H1 (cell line): ENCODE data around the gene OVCA2. TPM values are rescaled to one million over a fixed set of nuclear protein-coding genes. Genes with fewer than 3 reads are reported as not detected.

Experiments used
- CTCF ChIA-PET: fragments of 300-600 bp; sonication (Branson Sonifier 250); formaldehyde crosslinking; loops from one replicate; lab custom pipeline; 2021; ENCODE audit not compliant: partially characterized antibody; lab: Charles Lee
- POLR2A ChIA-PET: fragments of 300-600 bp; sonication (Branson Sonifier 250); formaldehyde crosslinking; loops from one replicate; lab custom pipeline; 2021; ENCODE audit warnings: inconsistent platforms; ENCODE audit not compliant: partially characterized antibody; lab: Charles Lee
- DNase-seq, 2 experiments: peaks; one replicate each; pipeline versions ENCODE4 v3.0.0 to v3.0.0-alpha.2; 2010 to 2022; ENCODE audit warnings: low spot score in 2 of 2, low read depth in 1 of 2, mixed read lengths in 1 of 2
- FAIRE-seq: peaks from 2 replicates; lab custom pipeline; 2011; peaks lifted over from hg19 to GRCh38; lab: Jason Lieb, UNC
- H2AFZ ChIP-seq: 2 replicates; pipeline ENCODE4 v1.8.1; 2012; ENCODE audit warnings: low read length, inconsistent platforms
- H2AK5ac ChIP-seq: 2 replicates; pipeline ENCODE4 v1.6.1; 2013; ENCODE audit warnings: low read depth, low read length
- H2BK120ac ChIP-seq: replicated peaks from 2 replicates; pipeline ENCODE3; 2013; ENCODE audit warnings: low read depth, low read length, inconsistent platforms
- H2BK12ac ChIP-seq: 2 replicates; pipeline ENCODE4 v1.6.1; 2013; ENCODE audit warnings: low read depth, low read length
- H2BK15ac ChIP-seq: 2 replicates; pipeline ENCODE4 v1.6.1; 2013; ENCODE audit warnings: low read length
- H2BK20ac ChIP-seq: 2 replicates; pipeline ENCODE4 v1.6.1; 2013; ENCODE audit warnings: low read length
- H2BK5ac ChIP-seq: 2 replicates; pipeline ENCODE4 v1.6.1; 2013; ENCODE audit warnings: low read depth, low read length
- H3K14ac ChIP-seq: 2 replicates; pipeline ENCODE4 v1.6.1; 2013; ENCODE audit warnings: inconsistent platforms; ENCODE audit not compliant: insufficient read length
- H3K18ac ChIP-seq: 2 replicates; pipeline ENCODE4 v1.6.1; 2013; ENCODE audit warnings: low read length; ENCODE audit errors: extremely low read depth
- H3K23ac ChIP-seq: 2 replicates; pipeline ENCODE4 v1.6.1; 2013; ENCODE audit warnings: inconsistent platforms; ENCODE audit not compliant: insufficient read length
- H3K23me2 ChIP-seq: 2 replicates; pipeline ENCODE4 v1.6.1; 2013; ENCODE audit warnings: low read depth, low read length
- H3K27ac ChIP-seq: 2 replicates; pipeline ENCODE4 v1.6.1; 2011; ENCODE audit warnings: low read depth, low read length, inconsistent platforms
- H3K27me3 ChIP-seq, 4 experiments: replicated peaks in 1 of 4; 1 replicate in 1 of 4; 2 replicates in 3 of 4; pipeline versions ENCODE4 v1.6.1 to v1.8.1; 2011 to 2013; ENCODE audit warnings: low read length in 3 of 4, mild to moderate bottlenecking in 3 of 4, inconsistent platforms in 2 of 4, mixed read lengths in 2 of 4, moderate library complexity in 1 of 4; ENCODE audit not compliant: control insufficient read depth in 3 of 4, insufficient read depth in 3 of 4; ENCODE audit errors: extremely low read depth in 1 of 4
- H3K36me3 ChIP-seq, 4 experiments: 2 replicates each; pipeline versions ENCODE4 v1.6.1 to v1.8.1; 2011 to 2013; ENCODE audit warnings: mild to moderate bottlenecking in 4 of 4, low read length in 3 of 4, moderate library complexity in 2 of 4, control low read depth in 1 of 4, inconsistent platforms in 1 of 4; ENCODE audit not compliant: insufficient read depth in 4 of 4, control insufficient read depth in 2 of 4
- H3K4ac ChIP-seq: replicated peaks from 2 replicates; pipeline ENCODE3; 2013; ENCODE audit warnings: low read length, low read depth, mixed read lengths, inconsistent platforms; ENCODE audit not compliant: insufficient read length
- H3K4me1 ChIP-seq, 4 experiments: replicated peaks in 1 of 4; 1 replicate in 1 of 4; 2 replicates in 3 of 4; pipeline versions ENCODE4 v1.6.1 to v1.8.1; 2011 to 2013; ENCODE audit warnings: low read length in 3 of 4, inconsistent platforms in 2 of 4, mixed read lengths in 1 of 4; ENCODE audit not compliant: insufficient read depth in 4 of 4, control insufficient read depth in 3 of 4
- H3K4me2 ChIP-seq, 2 experiments: 2 replicates each; pipeline versions ENCODE4 v1.6.1 to v1.8.1; 2011 to 2013; ENCODE audit warnings: low read depth in 2 of 2, low read length in 2 of 2, control low read depth in 1 of 2, inconsistent platforms in 1 of 2, mild to moderate bottlenecking in 1 of 2; ENCODE audit not compliant: insufficient read depth in 1 of 2
- H3K4me3 ChIP-seq, 4 experiments: fragments of 200-600, 300-600 bp in 1 of 4; sonication (generic), shearing (Covaris generic), sonication (Bioruptor Twin) in 1 of 4; 2 replicates each; pipeline versions ENCODE4 v1.5.1 to v1.8.1; 2011 to 2016; ENCODE audit warnings: low read length in 4 of 4, low read depth in 3 of 4, control low read depth in 2 of 4, inconsistent platforms in 2 of 4, mild to moderate bottlenecking in 2 of 4, mixed read lengths in 1 of 4, moderate library complexity in 1 of 4; ENCODE audit not compliant: insufficient read depth in 2 of 4; ENCODE audit errors: extremely low read depth in 1 of 4
- H3K56ac ChIP-seq: replicated peaks from 2 replicates; pipeline ENCODE3; 2013; ENCODE audit warnings: low read depth, mild to moderate bottlenecking, mixed read lengths, low read length, inconsistent platforms; ENCODE audit not compliant: insufficient read length
- H3K79me1 ChIP-seq: 2 replicates; pipeline ENCODE4 v1.6.1; 2013; ENCODE audit warnings: low read depth, low read length, control low read depth
- H3K79me2 ChIP-seq, 2 experiments: 2 replicates each; pipeline versions ENCODE4 v1.6.1 to v1.8.1; 2012 to 2013; ENCODE audit warnings: low read length in 2 of 2, mild to moderate bottlenecking in 2 of 2, inconsistent platforms in 1 of 2; ENCODE audit not compliant: insufficient read depth in 2 of 2, control insufficient read depth in 1 of 2
- H3K9ac ChIP-seq, 4 experiments: replicated peaks in 1 of 4; 1 replicate in 1 of 4; 2 replicates in 3 of 4; pipeline versions ENCODE4 v1.6.1 to v1.8.1; 2011 to 2013; ENCODE audit warnings: low read depth in 3 of 4, low read length in 3 of 4, control low read depth in 2 of 4, mild to moderate bottlenecking in 2 of 4, moderate library complexity in 2 of 4, inconsistent platforms in 1 of 4; ENCODE audit errors: extremely low read depth in 1 of 4
- H3K9me3 ChIP-seq, 2 experiments: 2 replicates each; pipeline versions ENCODE4 v1.6.1 to v1.8.1; 2012 to 2013; ENCODE audit warnings: mild to moderate bottlenecking in 2 of 2, moderate library complexity in 2 of 2, control low read depth in 1 of 2, inconsistent platforms in 1 of 2, low read depth in 1 of 2, low read length in 1 of 2, mixed read lengths in 1 of 2; ENCODE audit not compliant: insufficient read depth in 2 of 2
- H4K20me1 ChIP-seq, 2 experiments: replicated peaks in 1 of 2; 2 replicates each; pipeline versions ENCODE3 to v1.8.1; 2011 to 2013; ENCODE audit warnings: inconsistent platforms in 2 of 2, low read length in 2 of 2, mild to moderate bottlenecking in 1 of 2; ENCODE audit not compliant: insufficient read depth in 2 of 2, control insufficient read depth in 1 of 2
- H4K5ac ChIP-seq: 2 replicates; pipeline ENCODE4 v1.6.1; 2013; ENCODE audit warnings: low read length, low read depth, mixed read lengths, inconsistent platforms; ENCODE audit not compliant: insufficient read length
- H4K8ac ChIP-seq: 2 replicates; pipeline ENCODE4 v1.8.0; 2013; ENCODE audit warnings: mild to moderate bottlenecking, moderate library complexity, low read length, inconsistent platforms; ENCODE audit not compliant: insufficient read depth; ENCODE audit errors: extremely low read depth
- H4K91ac ChIP-seq: replicated peaks from 2 replicates; pipeline ENCODE3; 2013; ENCODE audit warnings: low read length, mixed read lengths, inconsistent platforms; ENCODE audit not compliant: insufficient read length
- CBX8 ChIP-seq: fragments of 300-800, 300-1000 bp; sonication (generic); IDR thresholded peaks from 2 replicates; pipeline ENCODE4 v1.7.1; 2016; ENCODE audit warnings: low read depth, low read length, borderline replicate concordance
- CEBPB ChIP-seq: IDR thresholded peaks from 2 replicates; pipeline ENCODE4 v1.6.1; 2012; ENCODE audit warnings: low read depth, low read length
- EGR1 ChIP-seq: IDR thresholded peaks from 2 replicates; pipeline ENCODE4 v1.6.1; 2011; ENCODE audit warnings: low read depth, low read length, borderline replicate concordance
- EZH2 ChIP-seq: fragments of 200-600 bp; sonication (generic); IDR thresholded peaks from 2 replicates; pipeline ENCODE4 v1.7.1; 2012; ENCODE audit warnings: low read depth, mild to moderate bottlenecking, moderate library complexity, low read length, inconsistent platforms; ENCODE audit not compliant: severe bottlenecking
- HDAC2 ChIP-seq, 2 experiments: fragments of 300-600 bp in 1 of 2; sonication (generic) in 1 of 2; IDR thresholded peaks; 2 replicates each; pipeline ENCODE4 v1.6.1; 2011 to 2012; ENCODE audit warnings: low read depth in 2 of 2, low read length in 2 of 2, mild to moderate bottlenecking in 2 of 2, moderate library complexity in 2 of 2, borderline replicate concordance in 1 of 2, inconsistent platforms in 1 of 2
- JUN ChIP-seq: IDR thresholded peaks from 2 replicates; pipeline ENCODE4 v1.6.1; 2011; ENCODE audit warnings: low read depth, mild to moderate bottlenecking, improper control_type of control experiment, low read length
- NANOG ChIP-seq: IDR thresholded peaks from 2 replicates; pipeline ENCODE4 v1.6.1; 2011; ENCODE audit warnings: low read length, low read depth, mild to moderate bottlenecking, inconsistent platforms; ENCODE audit not compliant: insufficient read depth, poor library complexity, severe bottlenecking
- WGBS, 2 experiments: shearing (Covaris generic) in 1 of 2; methylation state at CpG; one replicate each; pipeline versions ENCODE4 v1.1.6 to v1.1.7; 2013 to 2015; ENCODE audit warnings: low lambda C conversion rate in 2 of 2, mixed read lengths in 2 of 2, inconsistent platforms in 1 of 2, low coverage in 1 of 2, missing lambda C conversion rate in 1 of 2; ENCODE audit not compliant: insufficient replicate concordance in 2 of 2, insufficient coverage in 1 of 2, insufficient read length in 1 of 2; ENCODE audit errors: extremely low coverage in 1 of 2, missing lambda C conversion rate in 1 of 2; 5-methylcytosine and 5-hydroxymethylcytosine counted together
- polyA plus RNA-seq, 7 experiments: library from polyadenylated mRNA; depleted of rRNA in 3 of 7; stranded (reverse) in 5 of 7; unstranded in 2 of 7; fragments of >200 nt in 5 of 7; fragments of 200-250 nt in 2 of 7; gene quantifications; 1 replicate in 5 of 7; 2 replicates in 1 of 7; 4 replicates in 1 of 7; pipeline versions ENCODE4 v1.2.1 to v1.2.3, GENCODE V29; 2011 to 2013; ENCODE audit warnings: missing spikeins in 2 of 7, mixed read lengths in 2 of 7
- total RNA-seq: library from RNA; stranded (reverse); fragmentation: NEBNext Ultra II Directional; extraction: Animal tissue kit (Norgen Biotek cat#: 25700); gene quantifications from 2 replicates; pipeline ENCODE4 v1.2.1, GENCODE V29; 2021
- TF ChIP-seq, protein P1 (sequence below): IDR thresholded peaks from 2 replicates; pipeline ENCODE4 v1.6.1; 2011; ENCODE audit warnings: low read length, improper control_type of control experiment

The OVCA2 gene
- total and polyA plus RNA-seq, 2 of the 8 experiments (the other 6 are each of a cell fraction or from before 2014, with no cell fraction given): 15.3 to 37.0 TPM

DNA sequence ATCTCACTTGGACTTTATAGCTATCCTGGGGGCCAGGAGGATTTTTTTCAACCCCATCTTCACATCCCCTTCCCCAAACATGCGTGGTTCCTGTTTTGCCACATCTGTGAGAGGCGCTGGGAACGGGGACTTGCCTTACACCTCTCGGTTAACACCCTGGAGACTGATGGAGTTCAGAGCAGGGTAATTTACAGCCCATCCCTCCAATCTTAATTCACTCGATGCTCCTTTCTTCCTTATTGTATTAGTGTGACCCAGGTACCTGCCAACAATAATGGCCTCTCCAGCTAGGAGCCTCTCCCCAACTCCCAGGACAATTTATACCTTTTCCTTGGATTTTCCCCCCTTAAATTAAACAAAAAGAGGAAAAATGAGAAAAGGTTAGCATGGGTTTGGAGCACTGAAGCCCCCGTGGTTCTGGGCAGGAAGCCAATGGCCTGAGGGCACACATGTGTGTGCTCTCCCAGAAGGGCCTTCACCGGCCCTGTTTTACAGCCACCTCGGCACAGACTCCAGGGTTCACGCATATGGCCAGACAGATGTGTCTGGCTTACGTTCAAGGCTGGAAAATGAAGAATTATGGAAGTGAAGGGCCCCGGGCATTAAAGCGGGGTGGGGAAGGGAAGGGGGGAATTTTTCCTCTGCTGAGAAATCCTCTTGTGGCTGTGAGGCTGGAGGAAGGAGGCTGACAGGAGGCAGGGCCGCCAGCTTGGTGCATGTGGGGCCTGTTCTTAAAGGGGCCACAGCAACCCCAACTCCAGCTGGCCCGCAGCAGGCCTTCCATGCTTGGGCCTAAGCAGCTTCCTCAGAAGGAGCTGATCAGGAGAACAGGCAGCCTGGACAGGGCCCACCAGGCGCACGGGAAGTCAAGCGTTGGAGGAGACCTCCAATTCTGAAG lies 34.5 kb downstream of the OVCA2 start:
- WGBS, 2 experiments: 93% methylated on average over 17 of the region's 17 CpGs; no CpG with 5 or more reads in 1 of the 2 experiments
- H3K14ac ChIP-seq: no peak overlapping the region
- no peak overlapping the region for H2BK120ac ChIP-seq
- H3K4me3 ChIP-seq: no peak overlapping the region
- H3K4me2 ChIP-seq: no peak overlapping the region
- no peaks in the 10 kb centered on the region for H3K27me3 ChIP-seq
- H3K23ac ChIP-seq: no peak overlapping the region
- H2AK5ac ChIP-seq: no peak overlapping the region
- H4K91ac ChIP-seq: no peak overlapping the region
- no peaks in the 10 kb centered on the region for H3K9me3 ChIP-seq
- H4K5ac ChIP-seq: no peak overlapping the region
- no peaks in the 10 kb centered on the region for H3K79me2 ChIP-seq
- H2AFZ ChIP-seq: no peak overlapping the region
- H3K79me1 ChIP-seq: no peaks in the 10 kb centered on the region
- no peaks in the 10 kb centered on the region for H3K23me2 ChIP-seq
- POLR2A ChIA-PET: interaction anchor here (0.6 to 1.2 kb wide), 2 partner anchors 10 to 1917 kb away, joined by 3 to 4 read pairs; no protein-coding TSS in a partner anchor
- no peak overlapping the region for H2BK5ac ChIP-seq
- no peak overlapping the region for H2BK15ac ChIP-seq
- H4K8ac ChIP-seq: no peak overlapping the region
- H3K36me3 ChIP-seq: peaks cover 0 to 7% (median 4%) of the 10 kb centered on the region in 4 experiments; a peak in 6 of 8 replicates
- H2BK12ac ChIP-seq: no peak overlapping the region
- DNase-seq (no peak), FAIRE-seq (no peak)
- H3K56ac ChIP-seq: no peak overlapping the region
- H3K18ac ChIP-seq: no peak overlapping the region
- H3K27ac ChIP-seq: no peak overlapping the region
- H2BK20ac ChIP-seq: no peak overlapping the region
- peaks cover under 1 to 7% (median 2%) of the 10 kb centered on the region in 4 experiments; a peak in 4 of 7 replicates for H3K4me1 ChIP-seq
- CTCF ChIA-PET: interaction anchor here (0.5 to 11.7 kb wide), 16 partner anchors 10 to 294 kb away, joined by 3 to 122 read pairs (median 4); partner anchors contain the start of gene HIC1
- H4K20me1 ChIP-seq: no peaks in the 10 kb centered on the region
- H3K9ac ChIP-seq: no peak overlapping the region
- H3K4ac ChIP-seq: no peak overlapping the region
- no peak for TF ChIP-seq CBX8
- TF ChIP-seq EGR1: no peak
- no peak for TF ChIP-seq NANOG
- TF ChIP-seq EZH2: no peak
- TF ChIP-seq JUN: no peak
- TF ChIP-seq CEBPB: no peak
- TF ChIP-seq, protein P1, sequence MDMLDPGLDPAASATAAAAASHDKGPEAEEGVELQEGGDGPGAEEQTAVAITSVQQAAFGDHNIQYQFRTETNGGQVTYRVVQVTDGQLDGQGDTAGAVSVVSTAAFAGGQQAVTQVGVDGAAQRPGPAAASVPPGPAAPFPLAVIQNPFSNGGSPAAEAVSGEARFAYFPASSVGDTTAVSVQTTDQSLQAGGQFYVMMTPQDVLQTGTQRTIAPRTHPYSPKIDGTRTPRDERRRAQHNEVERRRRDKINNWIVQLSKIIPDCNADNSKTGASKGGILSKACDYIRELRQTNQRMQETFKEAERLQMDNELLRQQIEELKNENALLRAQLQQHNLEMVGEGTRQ: no peak
- TF ChIP-seq HDAC2 (IDR thresholded peaks at IDR 0.05; ENCODE audit: borderline replicate concordance in 1 of 2, low read depth in 2 of 2, low read length in 2 of 2): no peak
